ENCODE measurements around the gene MSH6. TPM values are rescaled to one million over a fixed set of nuclear protein-coding genes. Genes with fewer than 3 reads are reported as not detected.

Gene MSH6
- total and polyA plus RNA-seq, 2 experiments from 2014 or later: 50.6 to 82.7 TPM

GRCh38 chr2:47796090-47796697, 13.2 kb downstream of the MSH6 start:
- H3K4me3 ChIP-seq: no peak overlapping the region
- no peaks in the 10 kb centered on the region for H3K27me3 ChIP-seq
- H3K9me2 ChIP-seq (replicated peaks; ENCODE audit: insufficient read depth): no peaks in the 10 kb centered on the region
- no peak overlapping the region for H3K4me2 ChIP-seq
- no peak overlapping the region for H3K27ac ChIP-seq
- H4K20me1 ChIP-seq (ENCODE audit: insufficient read depth, poor library complexity, severe bottlenecking): peaks cover 24% of the 10 kb centered on the region
- TF ChIP-seq CTCF (IDR thresholded peaks at IDR 0.05; ENCODE audit: poor library complexity) (no peak), EZH2 (IDR thresholded peaks at IDR 0.05; ENCODE audit: borderline replicate concordance) (no peak), EZH2phosphoT487 (IDR thresholded peaks at IDR 0.05; ENCODE audit: low read depth, severe bottlenecking, unreplicated experiment) (no peak)
- 88% methylated on average over 2 of the region's 2 CpGs for WGBS (ENCODE audit: low lambda C conversion rate, missing lambda C conversion rate)
- no peaks in the 10 kb centered on the region for H3K9me3 ChIP-seq (ENCODE audit: low read depth)
- no peak for DNase-seq (ENCODE audit: low spot score)
- peaks cover 94% of the 10 kb centered on the region for H3K79me2 ChIP-seq
- no peaks in the 10 kb centered on the region for H3K4me1 ChIP-seq (ENCODE audit: insufficient read depth)
- H3K36me3 ChIP-seq (replicated peaks; ENCODE audit: insufficient read depth, low read depth): peaks cover 10% of the 10 kb centered on the region
- H2AFZ ChIP-seq: no peak overlapping the region

- H3K4me3 ChIP-seq: no peak overlapping the region
- WGBS (ENCODE audit: low lambda C conversion rate, missing lambda C conversion rate): 96% methylated on average over 6 of the region's 6 CpGs
- H3K36me3 ChIP-seq (replicated peaks; ENCODE audit: insufficient read depth, low read depth): peaks cover 18% of the 10 kb centered on the region
- H3K4me2 ChIP-seq: no peak overlapping the region
- no peak overlapping the region for H3K27ac ChIP-seq
- H4K20me1 ChIP-seq (ENCODE audit: insufficient read depth, poor library complexity, severe bottlenecking): peaks cover 11% of the 10 kb centered on the region
- H3K4me1 ChIP-seq (ENCODE audit: insufficient read depth): no peaks in the 10 kb centered on the region
- no peaks in the 10 kb centered on the region for H3K27me3 ChIP-seq
- DNase-seq (ENCODE audit: low spot score): no peak
- peaks cover 11% of the 10 kb centered on the region for H3K9me3 ChIP-seq (ENCODE audit: low read depth)
- H2AFZ ChIP-seq: no peak overlapping the region
- no peaks in the 10 kb centered on the region for H3K9me2 ChIP-seq (replicated peaks; ENCODE audit: insufficient read depth)
- no peak for TF ChIP-seq EZH2 (IDR thresholded peaks at IDR 0.05; ENCODE audit: borderline replicate concordance)
- TF ChIP-seq EZH2phosphoT487 (IDR thresholded peaks at IDR 0.05; ENCODE audit: low read depth, severe bottlenecking, unreplicated experiment): no peak
- TF ChIP-seq CTCF (IDR thresholded peaks at IDR 0.05; ENCODE audit: poor library complexity): no peak
- H3K79me2 ChIP-seq: peaks cover 91% of the 10 kb centered on the region
Observed at GRCh38 chr2:47798631-47799030, 15.7 kb downstream of the MSH6 start.

DNA sequence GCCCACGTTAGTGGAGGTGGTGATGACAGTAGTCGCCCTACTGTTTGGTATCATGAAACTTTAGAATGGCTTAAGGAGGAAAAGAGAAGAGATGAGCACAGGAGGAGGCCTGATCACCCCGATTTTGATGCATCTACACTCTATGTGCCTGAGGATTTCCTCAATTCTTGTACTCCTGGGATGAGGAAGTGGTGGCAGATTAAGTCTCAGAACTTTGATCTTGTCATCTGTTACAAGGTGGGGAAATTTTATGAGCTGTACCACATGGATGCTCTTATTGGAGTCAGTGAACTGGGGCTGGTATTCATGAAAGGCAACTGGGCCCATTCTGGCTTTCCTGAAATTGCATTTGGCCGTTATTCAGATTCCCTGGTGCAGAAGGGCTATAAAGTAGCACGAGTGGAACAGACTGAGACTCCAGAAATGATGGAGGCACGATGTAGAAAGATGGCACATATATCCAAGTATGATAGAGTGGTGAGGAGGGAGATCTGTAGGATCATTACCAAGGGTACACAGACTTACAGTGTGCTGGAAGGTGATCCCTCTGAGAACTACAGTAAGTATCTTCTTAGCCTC, 16.2 kb downstream of the MSH6 start:
- WGBS (ENCODE audit: low lambda C conversion rate, missing lambda C conversion rate): 96% methylated on average over 6 of the region's 6 CpGs
- H4K20me1 ChIP-seq (ENCODE audit: insufficient read depth, poor library complexity, severe bottlenecking): peaks cover 11% of the 10 kb centered on the region
- peaks cover 22% of the 10 kb centered on the region for H3K36me3 ChIP-seq (replicated peaks; ENCODE audit: insufficient read depth, low read depth)
- H3K4me1 ChIP-seq (ENCODE audit: insufficient read depth): no peaks in the 10 kb centered on the region
- H3K4me3 ChIP-seq: no peak overlapping the region
- no peak overlapping the region for H2AFZ ChIP-seq
- no peaks in the 10 kb centered on the region for H3K9me2 ChIP-seq (replicated peaks; ENCODE audit: insufficient read depth)
- H3K4me2 ChIP-seq: no peak overlapping the region
- no peak for DNase-seq (ENCODE audit: low spot score)
- H3K79me2 ChIP-seq: peaks cover 90% of the 10 kb centered on the region
- H3K27me3 ChIP-seq: no peaks in the 10 kb centered on the region
- TF ChIP-seq EZH2 (IDR thresholded peaks at IDR 0.05; ENCODE audit: borderline replicate concordance) (no peak), EZH2phosphoT487 (IDR thresholded peaks at IDR 0.05; ENCODE audit: low read depth, severe bottlenecking, unreplicated experiment) (no peak), CTCF (IDR thresholded peaks at IDR 0.05; ENCODE audit: poor library complexity) (no peak)
- peaks cover 13% of the 10 kb centered on the region for H3K9me3 ChIP-seq (ENCODE audit: low read depth)
- H3K27ac ChIP-seq: no peak overlapping the region

Data from hepatocyte (in vitro differentiated cells).